Measurements from ENCODE around the gene SLC22A1. TPM values are rescaled to one million over a fixed set of nuclear protein-coding genes. Genes with fewer than 3 reads are reported as not detected.

The SLC22A1 gene
- total RNA-seq, 1 donor from 2014 or later: 2.4 TPM

- no peaks in the 10 kb centered on the region for H3K27me3 Mint-ChIP-seq
Observed at GRCh38 chr6:160128125-160128683, 6.6 kb downstream of the SLC22A1 start.

GRCh38 chr6:160128879-160129516 lies 7.4 kb downstream of the SLC22A1 start:
- Mint-ChIP-seq H3K27ac (no peak overlapping the region), H3K36me3 (ENCODE audit: insufficient read depth) (peaks cover 19% of the 10 kb centered on the region), H3K4me3 (ENCODE audit: low read depth) (no peak overlapping the region), H3K9me3 (ENCODE audit: low read depth) (no peaks in the 10 kb centered on the region), H3K27me3 (no peaks in the 10 kb centered on the region), H3K4me1 (ENCODE audit: low read depth) (no peaks in the 10 kb centered on the region)
- DNase-seq (ENCODE audit: low spot score, unreplicated experiment): no peak
- TF ChIP-seq CTCF (IDR thresholded peaks at IDR 0.05; ENCODE audit: unreplicated experiment): no peak

More at GRCh38 chr6:160128125-160128683, 6.6 kb downstream of the SLC22A1 start:
- Mint-ChIP-seq H3K4me1 (ENCODE audit: low read depth) (no peaks in the 10 kb centered on the region), H3K4me3 (ENCODE audit: low read depth) (no peak overlapping the region), H3K36me3 (ENCODE audit: insufficient read depth) (peaks cover 19% of the 10 kb centered on the region), H3K9me3 (ENCODE audit: low read depth) (no peaks in the 10 kb centered on the region), H3K27ac (no peak overlapping the region)
- TF ChIP-seq CTCF (IDR thresholded peaks at IDR 0.05; ENCODE audit: unreplicated experiment): no peak
- no peak for DNase-seq (ENCODE audit: low spot score, unreplicated experiment)

- no peaks in the 10 kb centered on the region for H3K27me3 Mint-ChIP-seq
- TF ChIP-seq CTCF (IDR thresholded peaks at IDR 0.05; ENCODE audit: unreplicated experiment): no peak
- H3K9me3 Mint-ChIP-seq (ENCODE audit: low read depth): no peaks in the 10 kb centered on the region
- H3K36me3 Mint-ChIP-seq (ENCODE audit: insufficient read depth): peaks cover 16% of the 10 kb centered on the region
- H3K4me1 Mint-ChIP-seq (ENCODE audit: low read depth): no peaks in the 10 kb centered on the region
- H3K27ac Mint-ChIP-seq: no peak overlapping the region
- no peak overlapping the region for H3K4me3 Mint-ChIP-seq (ENCODE audit: low read depth)
- DNase-seq (ENCODE audit: low spot score, unreplicated experiment): no peak
Observed at GRCh38 chr6:160129881-160130615, 8.4 kb downstream of the SLC22A1 start.

GRCh38 chr6:160130729-160131484 lies 9.3 kb downstream of the SLC22A1 start:
- DNase-seq (ENCODE audit: low spot score, unreplicated experiment): no peak
- no peak overlapping the region for H3K27ac Mint-ChIP-seq

More at GRCh38 chr6:160130729-160131484, 9.3 kb downstream of the SLC22A1 start:
- Mint-ChIP-seq H3K36me3 (ENCODE audit: insufficient read depth) (peaks cover 15% of the 10 kb centered on the region), H3K27me3 (no peaks in the 10 kb centered on the region), H3K4me3 (ENCODE audit: low read depth) (no peak overlapping the region), H3K4me1 (ENCODE audit: low read depth) (no peaks in the 10 kb centered on the region), H3K9me3 (ENCODE audit: low read depth) (no peaks in the 10 kb centered on the region)
- no peak for TF ChIP-seq CTCF (IDR thresholded peaks at IDR 0.05; ENCODE audit: unreplicated experiment)
